ENCODE measurements around the gene IQSEC1.

DNA sequence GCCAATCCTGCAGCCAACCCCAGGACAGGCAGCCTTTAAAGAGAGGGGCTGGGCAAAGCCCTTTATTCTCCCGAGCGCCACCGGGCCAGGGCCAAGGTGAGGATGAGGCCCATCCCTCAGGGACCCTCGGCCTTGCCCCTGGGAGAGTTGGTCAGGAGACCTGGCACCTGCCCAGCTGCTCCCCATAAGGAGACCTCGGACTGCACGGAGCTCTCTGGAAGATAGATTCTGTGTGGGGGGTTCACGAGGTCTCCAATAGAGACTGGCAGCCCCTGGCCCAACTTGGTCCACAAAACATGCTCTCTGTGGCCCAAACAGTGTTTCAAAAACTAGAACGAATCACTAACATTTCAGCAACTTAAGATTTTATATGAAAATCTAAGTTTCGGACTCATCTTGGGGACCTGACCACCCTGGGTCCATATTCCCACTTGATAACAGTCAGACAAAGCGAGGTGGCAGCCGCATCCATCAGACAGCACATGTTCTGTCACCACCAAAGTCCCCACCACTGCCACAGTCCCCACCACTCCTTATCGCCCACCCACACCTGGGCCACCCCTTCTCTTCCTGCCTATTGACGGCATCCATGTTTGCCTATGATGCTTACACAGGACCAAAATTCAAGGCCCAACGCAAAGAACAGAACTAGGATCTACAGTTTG, 117.4 kb downstream of the IQSEC1 start:
- TF ChIP-seq, protein P1, sequence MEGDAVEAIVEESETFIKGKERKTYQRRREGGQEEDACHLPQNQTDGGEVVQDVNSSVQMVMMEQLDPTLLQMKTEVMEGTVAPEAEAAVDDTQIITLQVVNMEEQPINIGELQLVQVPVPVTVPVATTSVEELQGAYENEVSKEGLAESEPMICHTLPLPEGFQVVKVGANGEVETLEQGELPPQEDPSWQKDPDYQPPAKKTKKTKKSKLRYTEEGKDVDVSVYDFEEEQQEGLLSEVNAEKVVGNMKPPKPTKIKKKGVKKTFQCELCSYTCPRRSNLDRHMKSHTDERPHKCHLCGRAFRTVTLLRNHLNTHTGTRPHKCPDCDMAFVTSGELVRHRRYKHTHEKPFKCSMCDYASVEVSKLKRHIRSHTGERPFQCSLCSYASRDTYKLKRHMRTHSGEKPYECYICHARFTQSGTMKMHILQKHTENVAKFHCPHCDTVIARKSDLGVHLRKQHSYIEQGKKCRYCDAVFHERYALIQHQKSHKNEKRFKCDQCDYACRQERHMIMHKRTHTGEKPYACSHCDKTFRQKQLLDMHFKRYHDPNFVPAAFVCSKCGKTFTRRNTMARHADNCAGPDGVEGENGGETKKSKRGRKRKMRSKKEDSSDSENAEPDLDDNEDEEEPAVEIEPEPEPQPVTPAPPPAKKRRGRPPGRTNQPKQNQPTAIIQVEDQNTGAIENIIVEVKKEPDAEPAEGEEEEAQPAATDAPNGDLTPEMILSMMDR (IDR thresholded peaks at IDR 0.05; ENCODE audit: insufficient read depth, low read depth, low read length), result no peak
- TF ChIP-seq EZH2 (IDR thresholded peaks at IDR 0.05; ENCODE audit: insufficient read depth, low read length), result no peak
